OCI-LY1 (cell line): ENCODE measurements around the gene GOSR2.

ENCODE experiments used
- H2AFZ ChIP-seq: fragments of 200-600 bp; sonication (generic), shearing (Covaris generic); 2 replicates; pipeline ENCODE4 v1.6.0; 2014; ENCODE audit warnings: antibody characterized with exemption, mild to moderate bottlenecking, low read length
- H3F3A ChIP-seq: fragments of 200-600 bp; sonication (generic), shearing (Covaris generic); 2 replicates; pipeline ENCODE4 v1.6.0; 2014; ENCODE audit warnings: mild to moderate bottlenecking, antibody characterized with exemption, low read length, moderate library complexity; ENCODE audit not compliant: insufficient read depth
- H3K27ac ChIP-seq: fragments of 200-600 bp; sonication (generic); 2 replicates; pipeline ENCODE4 v1.5.1; 2014; ENCODE audit warnings: low read length, mixed run types, mild to moderate bottlenecking, low read depth; ENCODE audit not compliant: poor library complexity, severe bottlenecking
- H3K27me3 ChIP-seq: fragments of 200-600 bp; sonication (generic); 2 replicates; pipeline ENCODE4 v1.6.0; 2014; ENCODE audit warnings: antibody characterized with exemption, mild to moderate bottlenecking, low read length, moderate library complexity; ENCODE audit not compliant: insufficient read depth
- H3K36me3 ChIP-seq: fragments of 200-600 bp; sonication (generic); 2 replicates; pipeline ENCODE4 v1.6.1; 2014; ENCODE audit warnings: mild to moderate bottlenecking, antibody characterized with exemption, low read length, moderate library complexity, mixed read lengths; ENCODE audit not compliant: insufficient read depth
- H3K4me1 ChIP-seq: fragments of 200-600 bp; sonication (generic); 2 replicates; pipeline ENCODE4 v1.5.1; 2014; ENCODE audit warnings: mild to moderate bottlenecking, low read length, moderate library complexity; ENCODE audit not compliant: insufficient read depth, severe bottlenecking
- H3K4me2 ChIP-seq: fragments of 200-600 bp; sonication (generic), shearing (Covaris generic); 2 replicates; pipeline ENCODE4 v1.6.1; 2014; ENCODE audit warnings: low read length
- H3K4me3 ChIP-seq: fragments of 200-600 bp; sonication (generic); 2 replicates; pipeline ENCODE4 v1.5.1; 2014; ENCODE audit warnings: low read length, low read depth, mild to moderate bottlenecking, mixed read lengths; ENCODE audit not compliant: poor library complexity, severe bottlenecking
- H3K79me2 ChIP-seq: fragments of 200-600 bp; shearing (Covaris generic); 2 replicates; pipeline ENCODE4 v1.6.1; 2016; ENCODE audit warnings: mixed run types, low read length, mixed read lengths; ENCODE audit not compliant: insufficient read depth
- H3K9ac ChIP-seq: fragments of 200-600 bp; sonication (generic), shearing (Covaris generic); 2 replicates; pipeline ENCODE4 v1.6.1; 2014; ENCODE audit warnings: mild to moderate bottlenecking, low read length, mixed read lengths
- H3K9me2 ChIP-seq: fragments of 200-600 bp; sonication (generic), shearing (Covaris generic); 2 replicates; pipeline ENCODE4 v1.6.1; 2014; ENCODE audit warnings: low read depth, mild to moderate bottlenecking, low read length, mixed read lengths
- H3K9me3 ChIP-seq: fragments of 200-600 bp; shearing (Covaris generic); 2 replicates; pipeline ENCODE4 v1.6.1; 2014; ENCODE audit warnings: low read length, mixed read lengths
- H4K20me1 ChIP-seq: fragments of 200-600 bp; sonication (generic), shearing (Covaris generic); 2 replicates; pipeline ENCODE4 v1.6.0; 2016; ENCODE audit warnings: mild to moderate bottlenecking, low read length; ENCODE audit not compliant: insufficient read depth
- CTCF ChIP-seq: fragments of 200-600 bp; sonication (generic), shearing (Covaris generic); IDR thresholded peaks from 2 replicates; pipeline ENCODE4 v1.5.1; 2017; ENCODE audit warnings: mild to moderate bottlenecking, antibody characterized with exemption, low read length, moderate library complexity, mixed read lengths
- EZH2 ChIP-seq: fragments of 200-600 bp; sonication (generic), shearing (Covaris generic); IDR thresholded peaks from 2 replicates; pipeline ENCODE4 v1.8.0; 2017; ENCODE audit warnings: borderline replicate concordance, mixed run types, mild to moderate bottlenecking, antibody characterized with exemption, low read length, moderate library complexity, mixed read lengths

The GOSR2 gene

GRCh38 chr17:46962374-46962790 is 39.4 kb downstream of the GOSR2 start:
- Histone ChIP-seq H3K9ac (no peak overlapping the region), H2AFZ (no peak overlapping the region), H4K20me1 (no peaks in the 10 kb centered on the region), H3K27ac (no peak overlapping the region), H3K79me2 (no peaks in the 10 kb centered on the region), H3K36me3 (no peaks in the 10 kb centered on the region), H3K4me2 (no peak overlapping the region), H3F3A (no peaks in the 10 kb centered on the region), H3K4me1 (no peaks in the 10 kb centered on the region), H3K9me3 (no peaks in the 10 kb centered on the region), H3K27me3 (peaks cover 23% of the 10 kb centered on the region; the same call in 1 of the 2 replicates), H3K9me2 (no peaks in the 10 kb centered on the region), H3K4me3 (no peak overlapping the region)
- TF ChIP-seq CTCF (no peak), EZH2 (no peak)

- H3K36me3 ChIP-seq: no peaks in the 10 kb centered on the region
- H3K9ac ChIP-seq: no peak overlapping the region
- no peaks in the 10 kb centered on the region for H3K79me2 ChIP-seq
- H3K4me2 ChIP-seq: no peak overlapping the region
- TF ChIP-seq EZH2 (no peak), CTCF (no peak)
- no peaks in the 10 kb centered on the region for H4K20me1 ChIP-seq
- no peaks in the 10 kb centered on the region for H3K4me1 ChIP-seq
- H3K27ac ChIP-seq: no peak overlapping the region
- H3K4me3 ChIP-seq: no peak overlapping the region
- H3K27me3 ChIP-seq: peaks cover 11% of the 10 kb centered on the region; the same call in 1 of the 2 replicates
- H2AFZ ChIP-seq: no peak overlapping the region
- H3K9me3 ChIP-seq: no peaks in the 10 kb centered on the region
- H3F3A ChIP-seq: no peaks in the 10 kb centered on the region
- H3K9me2 ChIP-seq: no peaks in the 10 kb centered on the region
Measured at GRCh38 chr17:46963571-46963970, 40.6 kb downstream of the GOSR2 start.

GRCh38 chr17:46964315-46965265 is 41.6 kb downstream of the GOSR2 start:
- Histone ChIP-seq H3K4me3 (no peak overlapping the region), H3K9me2 (no peaks in the 10 kb centered on the region), H3K4me1 (no peaks in the 10 kb centered on the region), H3K27me3 (peaks cover 9% of the 10 kb centered on the region; the same call in 1 of the 2 replicates), H2AFZ (no peak overlapping the region), H3K27ac (no peak overlapping the region), H3K79me2 (no peaks in the 10 kb centered on the region), H3K9ac (no peak overlapping the region), H3K36me3 (no peaks in the 10 kb centered on the region), H4K20me1 (no peaks in the 10 kb centered on the region), H3K9me3 (no peaks in the 10 kb centered on the region), H3K4me2 (no peak overlapping the region), H3F3A (no peaks in the 10 kb centered on the region)
- TF ChIP-seq CTCF: no peak
- TF ChIP-seq EZH2: no peak
